HPDE6-E6E7 (cell line): ENCODE results near the gene PCED1B.
"Not testable (repeated sequence)": the region's sequence is repeated elsewhere in the genome, so short reads cannot be mapped to it uniquely, and the experiment has no call there.

Experiments
- DNase-seq: peaks from one replicate; pipeline ENCODE4 v3.0.0; 2011; ENCODE audit warnings: missing footprints; ENCODE audit errors: extremely low spot score

The PCED1B gene

GRCh38 chr12:47088021-47088944, 8.9 kb downstream of the PCED1B start:
- DNase-seq = peak; percentile 78

GRCh38 chr12:47091009-47091408, 11.6 kb downstream of the PCED1B start:
- no peak for DNase-seq

- DNase-seq = no peak
These were observed 15.4 kb downstream of the PCED1B start for GRCh38 chr12:47094804-47095203.

- no peak for DNase-seq
These were observed 16.2 kb downstream of the PCED1B start for GRCh38 chr12:47095446-47096236.

GRCh38 chr12:47097276-47097896, 18.0 kb downstream of the PCED1B start:
- no peak for DNase-seq

GRCh38 chr12:47098099-47098498, 18.7 kb downstream of the PCED1B start:
- DNase-seq = no peak

GRCh38 chr12:47099610-47100009, 20.2 kb downstream of the PCED1B start:
- no peak for DNase-seq

GRCh38 chr12:47100160-47100559, 20.7 kb downstream of the PCED1B start:
- no peak for DNase-seq

GRCh38 chr12:47102406-47102805, 23.0 kb downstream of the PCED1B start:
- DNase-seq = no peak

- no peak for DNase-seq
These were observed 23.6 kb downstream of the PCED1B start for GRCh38 chr12:47102845-47103651.

GRCh38 chr12:47105914-47106674, 26.7 kb downstream of the PCED1B start:
- no peak for DNase-seq

GRCh38 chr12:47107446-47107845, 28.0 kb downstream of the PCED1B start:
- DNase-seq = no peak

GRCh38 chr12:47107926-47108325, 28.5 kb downstream of the PCED1B start:
- no peak for DNase-seq

- DNase-seq = no peak
These were observed 30.7 kb downstream of the PCED1B start for GRCh38 chr12:47110011-47110541.

- DNase-seq = no peak
These were observed 31.4 kb downstream of the PCED1B start for GRCh38 chr12:47110718-47111391.

- no peak for DNase-seq
These were observed 32.0 kb downstream of the PCED1B start for GRCh38 chr12:47111392-47111778.

- no peak for DNase-seq
These were observed 32.4 kb downstream of the PCED1B start for GRCh38 chr12:47111854-47112253.

GRCh38 chr12:47112679-47113078, 33.3 kb downstream of the PCED1B start:
- DNase-seq = no peak

GRCh38 chr12:47114481-47114892, 35.1 kb downstream of the PCED1B start:
- no peak for DNase-seq

- DNase-seq = not testable (repeated sequence)
These were observed 37.9 kb downstream of the PCED1B start for GRCh38 chr12:47117305-47117704.
